Activated gamma-delta T cell (primary cell): ENCODE measurements around the gene SV2B.
"Not testable (repeated sequence)": the region's sequence is repeated elsewhere in the genome, so short reads cannot be mapped to it uniquely, and the experiment has no call there.

ENCODE experiments used
- DNase-seq: peaks from one replicate; lab custom pipeline; 2025; lab: John Stamatoyannopoulos, UW

SV2B gene

DNA sequence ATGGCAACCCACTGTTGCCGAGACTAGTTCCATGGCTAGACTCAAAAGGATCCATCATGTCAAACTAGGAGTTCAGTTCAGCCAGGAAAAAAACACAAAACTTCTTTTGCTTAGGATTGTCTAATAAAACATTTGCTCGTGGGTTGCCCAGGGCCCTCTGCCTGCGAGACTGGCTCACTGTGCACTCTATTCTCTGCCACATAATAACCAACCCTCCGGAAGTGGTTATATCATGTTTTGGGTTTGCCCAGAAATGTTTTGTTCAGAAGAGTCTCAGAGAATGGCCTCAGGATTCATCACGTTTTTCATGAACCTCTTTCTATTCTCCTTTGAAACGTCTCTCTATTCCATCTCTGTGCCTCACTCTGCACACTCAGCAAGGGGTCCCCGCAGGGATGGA, 216.1 kb downstream of the SV2B start:
- DNase-seq: no peak

DNA sequence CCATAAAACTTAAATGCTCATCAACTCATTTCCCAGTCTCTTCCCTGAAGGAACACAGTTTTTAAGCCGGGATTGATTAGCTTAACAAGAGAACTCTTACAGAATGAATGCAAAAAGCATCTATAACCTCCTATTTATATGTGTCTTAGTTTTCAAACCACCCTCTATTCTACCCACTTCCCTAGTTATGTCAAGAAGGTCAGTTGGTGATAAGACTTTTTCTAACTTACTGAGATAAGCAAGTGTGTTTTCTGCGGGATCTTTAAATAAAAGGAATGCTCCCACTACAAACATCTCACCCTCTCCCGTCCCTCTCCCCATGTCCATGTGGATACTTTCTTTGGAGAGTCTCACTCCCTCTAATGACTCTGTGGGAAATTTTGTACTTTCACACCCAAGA, 218.5 kb downstream of the SV2B start:
- no peak for DNase-seq

DNA sequence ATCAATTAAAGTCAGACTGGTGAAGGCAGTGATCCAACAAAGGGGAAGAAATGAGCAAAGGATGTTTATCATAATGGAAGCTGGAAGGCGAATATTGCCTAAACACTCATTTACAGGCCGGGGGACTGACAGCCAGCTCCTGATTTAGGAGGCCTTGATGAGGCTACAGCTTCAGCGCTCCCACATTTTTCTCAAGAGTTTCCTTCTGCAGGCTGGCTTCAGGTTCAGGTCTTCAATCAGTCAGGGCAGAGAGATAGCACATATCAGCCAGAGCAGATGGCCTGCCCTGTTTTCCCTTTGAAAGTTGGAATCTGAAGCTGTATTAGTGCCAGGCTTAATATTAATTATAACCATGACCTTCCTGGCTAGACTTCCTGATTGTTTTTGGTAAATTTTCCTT, 218.9 kb downstream of the SV2B start:
- DNase-seq: no peak

DNA sequence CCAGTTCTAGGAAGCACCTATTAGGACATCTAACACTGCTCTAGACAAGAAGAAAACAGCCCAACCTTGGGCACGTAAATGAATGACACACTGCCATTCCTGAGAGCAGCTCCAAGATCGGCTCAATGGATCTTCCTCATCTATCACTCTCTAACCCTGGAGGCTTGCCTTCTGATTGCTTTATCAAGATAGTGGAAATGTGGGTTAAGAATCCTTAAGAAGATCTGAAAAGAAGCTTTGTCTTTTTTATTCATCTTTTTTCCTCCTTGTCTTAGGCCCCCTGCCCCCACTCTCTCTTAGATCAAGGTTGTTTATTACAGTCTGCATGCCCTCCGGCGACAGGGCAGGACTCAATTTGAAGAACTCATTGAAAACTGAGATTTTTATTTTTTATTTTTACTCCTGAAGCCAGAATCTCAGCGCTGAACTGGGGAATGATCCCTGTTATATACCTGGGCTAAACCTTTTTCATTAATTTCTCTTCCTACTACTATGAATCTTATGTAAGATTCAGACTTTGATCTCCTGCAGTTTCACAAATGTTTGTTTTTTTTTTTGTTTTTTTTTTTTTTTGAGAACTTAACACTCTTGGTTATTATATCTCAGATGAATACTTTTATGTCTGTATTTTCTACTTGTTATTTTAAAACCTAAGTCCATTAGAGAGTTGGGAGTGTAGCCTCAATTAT, 219.5 kb downstream of the SV2B start:
- DNase-seq: no peak

DNA sequence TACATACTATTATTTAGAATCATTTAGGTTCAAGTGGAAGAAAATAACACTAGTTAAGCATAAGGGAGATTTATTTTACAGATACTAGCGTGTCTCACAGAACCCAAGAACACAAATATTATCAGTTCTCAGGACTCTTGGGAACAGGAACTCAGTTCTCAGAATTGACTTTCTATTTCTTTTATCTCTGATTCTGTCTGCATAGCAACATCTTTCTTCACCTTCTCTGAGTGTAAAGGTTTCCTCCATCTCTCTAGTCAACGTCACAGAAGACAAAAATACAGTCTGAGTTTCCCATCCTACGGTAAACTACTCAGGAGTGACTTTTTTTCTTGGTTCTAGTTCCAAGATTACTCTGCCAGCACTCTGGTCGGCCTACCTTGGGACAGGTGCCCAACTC, 220.0 kb downstream of the SV2B start:
- no peak for DNase-seq

DNA sequence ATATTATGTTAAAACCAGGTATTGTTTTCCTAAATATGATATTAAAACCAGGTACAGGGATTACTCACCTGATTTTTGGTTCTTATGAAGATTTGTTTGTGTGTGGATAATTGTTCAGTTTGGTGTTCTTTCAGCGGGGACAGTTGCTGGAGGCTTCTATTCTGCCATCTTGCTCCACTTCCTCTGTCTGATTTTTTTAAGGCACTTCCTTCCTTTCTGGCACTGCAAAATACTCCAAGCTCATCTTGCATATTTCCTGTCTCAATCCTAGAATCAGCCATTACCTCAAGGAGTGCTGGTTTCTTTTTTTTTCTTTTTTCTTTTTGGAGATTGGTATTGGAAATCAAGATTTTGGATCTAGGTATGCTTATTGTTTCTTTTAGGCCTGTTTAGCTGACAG, 229.9 kb downstream of the SV2B start:
- no peak for DNase-seq

DNA sequence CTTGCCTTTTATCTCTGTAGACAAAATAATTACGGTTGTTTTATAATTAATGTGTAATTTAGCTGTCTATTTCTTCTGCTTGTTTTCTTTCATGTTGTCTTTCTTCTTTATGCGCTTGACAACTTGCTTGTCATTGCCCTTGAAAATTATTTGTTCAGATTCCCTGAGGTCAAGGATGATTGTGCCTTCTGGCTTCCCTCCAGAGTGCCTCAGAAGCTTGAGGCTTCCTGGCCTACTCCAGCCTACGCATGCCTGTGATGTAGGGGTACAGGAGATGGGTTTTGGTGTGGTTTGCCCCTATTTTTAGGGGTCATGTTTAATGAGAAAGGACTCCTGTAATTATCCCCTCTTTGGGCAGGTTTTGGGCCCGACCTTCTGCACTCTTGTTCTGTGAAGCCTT, 231.5 kb downstream of the SV2B start:
- DNase-seq: no peak

DNA sequence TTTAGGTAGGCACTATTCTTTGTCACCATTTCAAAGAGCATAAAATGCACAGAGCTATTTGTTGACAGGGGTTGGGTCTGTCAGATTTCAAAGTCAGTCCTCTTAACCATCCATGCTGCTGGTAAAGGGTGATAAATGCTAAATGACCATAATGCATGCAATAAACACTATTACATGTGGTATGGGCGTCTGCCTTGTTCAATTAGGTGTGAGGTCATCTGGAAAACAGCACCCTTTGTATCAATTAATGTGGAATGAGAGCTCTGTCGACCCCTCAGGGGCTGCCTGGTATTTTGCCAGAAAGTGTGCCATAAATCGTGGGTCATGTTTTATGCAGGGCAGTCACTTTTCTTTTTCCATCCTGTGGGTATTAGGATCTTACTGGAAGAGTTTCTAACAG, 235.6 kb downstream of the SV2B start:
- no peak for DNase-seq

DNA sequence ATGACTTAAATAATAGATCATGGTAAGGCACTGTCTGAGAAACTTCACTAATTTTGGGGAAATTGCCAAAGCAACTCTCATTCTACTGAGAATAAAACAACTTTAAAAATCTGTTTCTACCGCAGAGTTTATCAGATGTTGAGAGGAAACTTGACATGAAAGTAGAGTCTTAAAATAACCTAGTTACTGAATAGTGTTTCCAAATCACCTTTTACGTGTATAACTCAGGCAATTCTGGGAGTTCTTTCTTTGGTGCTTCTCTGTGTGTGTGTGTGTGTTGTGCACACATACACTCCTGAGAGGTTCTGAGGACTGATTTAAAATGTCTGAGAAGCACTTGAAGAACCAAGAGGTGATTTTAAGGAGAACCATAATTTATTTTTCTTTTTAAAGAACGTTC, 236.6 kb downstream of the SV2B start:
- no peak for DNase-seq

DNA sequence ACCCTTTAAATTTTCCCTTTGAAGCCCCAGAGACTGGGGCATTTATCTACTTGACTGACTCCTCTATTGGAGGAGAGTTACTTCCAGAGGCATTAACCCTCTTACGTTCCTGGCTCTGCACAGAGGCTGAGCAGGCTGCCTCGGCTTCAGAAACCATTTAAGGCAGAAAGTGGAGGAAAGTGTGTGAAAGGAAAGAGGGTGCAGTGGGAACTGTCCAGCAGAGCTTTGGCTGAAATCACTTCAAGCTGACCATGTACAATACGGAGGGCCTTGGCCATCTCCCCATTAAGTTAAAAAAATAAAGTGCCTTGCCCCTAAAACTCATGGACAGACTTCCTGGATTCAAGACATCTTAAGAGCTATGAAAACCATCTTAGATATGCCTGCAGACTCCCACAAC, 238.7 kb downstream of the SV2B start:
- no peak for DNase-seq

DNA sequence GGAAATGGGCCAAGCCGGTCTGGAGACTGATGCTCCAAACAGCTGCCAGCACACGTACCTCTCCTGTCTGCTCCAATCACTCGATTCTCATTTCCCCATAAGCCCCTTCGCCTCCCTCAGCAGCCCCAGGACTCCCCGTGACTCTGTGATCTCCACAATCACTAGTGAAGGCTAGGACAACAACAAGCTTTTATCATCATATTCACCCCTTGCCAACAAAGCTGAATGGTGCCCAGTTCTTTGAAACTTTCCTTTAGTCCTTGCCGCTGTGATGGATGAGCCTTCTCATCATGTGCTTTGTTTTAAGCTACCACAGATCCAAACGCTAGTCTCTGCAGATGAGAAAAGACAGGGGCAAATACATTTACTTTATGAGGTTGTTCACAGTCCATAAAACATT, 242.0 kb downstream of the SV2B start:
- no peak for DNase-seq

DNA sequence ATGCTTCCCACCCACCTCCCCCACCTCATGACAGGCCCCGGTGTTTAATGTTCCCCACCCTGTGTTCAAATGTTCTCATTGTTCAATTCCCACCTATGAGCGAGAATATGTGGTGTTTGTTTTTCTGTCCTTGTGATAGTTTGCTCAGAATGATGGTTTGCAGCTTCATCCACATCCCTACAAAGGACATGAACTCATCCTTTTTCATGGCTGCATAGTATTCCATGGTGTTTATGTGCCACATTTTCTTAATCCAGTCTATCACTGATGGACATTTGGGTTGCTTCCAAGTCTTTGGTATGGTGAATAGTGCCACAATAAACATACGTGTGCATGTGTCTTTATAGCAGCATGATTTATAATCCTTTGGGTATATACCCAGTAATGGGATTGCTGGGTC, 244.9 kb downstream of the SV2B start:
- DNase-seq: not testable (repeated sequence)

DNA sequence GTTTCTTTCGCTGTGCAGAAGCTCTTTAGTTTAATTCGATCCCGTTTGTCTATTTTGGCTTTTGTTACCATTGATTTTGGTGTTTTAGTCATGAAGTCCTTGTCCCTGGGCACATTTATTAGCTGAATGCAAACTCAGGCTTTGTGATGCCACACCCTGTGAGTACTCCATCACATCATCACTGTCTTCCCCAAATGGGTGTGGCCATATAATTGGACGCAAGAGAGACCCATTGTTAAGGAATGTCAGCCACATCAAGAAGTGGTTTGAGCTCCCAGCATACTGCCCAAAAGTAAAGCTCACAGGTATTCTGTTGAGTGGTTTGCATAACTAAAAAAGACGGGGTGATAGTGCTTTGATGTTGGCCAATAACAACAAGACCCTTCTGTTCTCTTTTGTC, 245.7 kb downstream of the SV2B start:
- DNase-seq: no peak

DNA sequence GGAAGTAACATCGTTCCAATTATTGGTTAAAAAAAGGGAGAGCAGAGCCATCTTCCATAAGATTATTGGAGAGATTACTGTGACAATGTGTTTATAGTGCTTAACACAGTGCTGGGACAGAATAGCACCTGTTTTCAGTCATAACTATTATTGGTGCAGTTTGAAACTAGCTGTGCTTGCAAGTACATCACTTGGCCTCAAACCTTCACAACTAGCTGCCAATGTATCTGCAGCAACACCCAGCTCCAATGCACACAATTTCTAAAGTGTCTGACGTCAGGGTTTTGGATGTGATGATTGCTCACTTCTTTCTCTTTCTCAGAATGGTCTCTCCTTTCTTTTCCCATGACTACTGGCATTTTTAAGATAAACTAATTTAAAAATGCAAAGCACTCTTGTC, 246.2 kb downstream of the SV2B start:
- no peak for DNase-seq

DNA sequence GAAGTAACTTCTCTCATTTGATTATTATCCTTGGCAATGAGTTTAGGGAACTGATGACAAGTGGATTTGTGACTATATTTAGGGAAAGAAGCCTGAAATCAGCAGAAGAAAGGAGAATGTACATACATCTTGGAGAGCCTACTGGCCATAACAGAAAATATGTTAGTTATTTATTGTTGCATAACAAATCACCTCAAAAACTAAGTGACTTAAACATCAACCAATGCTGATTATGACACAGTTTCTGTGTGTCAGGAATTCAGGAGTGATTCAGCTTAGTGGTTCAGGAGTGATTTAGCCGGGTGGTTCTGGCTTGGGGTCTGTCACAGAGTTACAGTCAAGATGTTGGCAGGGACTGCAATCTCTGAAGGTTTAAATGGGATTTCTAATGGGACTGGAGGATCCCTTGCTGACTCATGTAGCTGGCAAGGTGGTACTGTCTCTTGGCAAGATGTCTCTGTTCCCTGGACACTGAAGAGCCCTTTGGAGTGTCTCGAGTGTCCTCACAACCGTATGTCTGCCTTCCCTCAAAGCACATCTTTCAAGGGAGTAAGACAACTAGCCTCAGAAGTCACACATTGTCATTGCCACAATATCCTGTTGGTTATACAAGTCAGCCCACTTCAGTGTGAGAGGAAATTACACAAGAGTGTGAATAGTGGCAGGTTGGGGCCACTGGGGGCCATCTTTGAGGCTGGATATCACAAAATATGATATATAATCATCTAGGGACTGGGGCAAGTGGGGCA, 248.9 kb downstream of the SV2B start:
- DNase-seq: no peak
